H1 (cell line): ENCODE measurements around the gene CD247. TPM values are rescaled to one million over a fixed set of nuclear protein-coding genes. Genes with fewer than 3 reads are reported as not detected.
A peak's percentile ranks its signal among the peaks of the same experiment; 100 is the strongest.

Experiments used
- CTCF ChIA-PET: fragments of 300-600 bp; sonication (Branson Sonifier 250); formaldehyde crosslinking; loops from one replicate; lab custom pipeline; 2021; ENCODE audit not compliant: partially characterized antibody; lab: Charles Lee
- POLR2A ChIA-PET: fragments of 300-600 bp; sonication (Branson Sonifier 250); formaldehyde crosslinking; loops from one replicate; lab custom pipeline; 2021; ENCODE audit warnings: inconsistent platforms; ENCODE audit not compliant: partially characterized antibody; lab: Charles Lee
- DNase-seq, 2 experiments: peaks; one replicate each; pipeline versions ENCODE4 v3.0.0 to v3.0.0-alpha.2; 2010 to 2022; ENCODE audit warnings: low spot score in 2 of 2, low read depth in 1 of 2, mixed read lengths in 1 of 2
- FAIRE-seq: peaks from 2 replicates; lab custom pipeline; 2011; peaks lifted over from hg19 to GRCh38; lab: Jason Lieb, UNC
- H2AFZ ChIP-seq: 2 replicates; pipeline ENCODE4 v1.8.1; 2012; ENCODE audit warnings: low read length, inconsistent platforms
- H2AK5ac ChIP-seq: 2 replicates; pipeline ENCODE4 v1.6.1; 2013; ENCODE audit warnings: low read depth, low read length
- H2BK120ac ChIP-seq: replicated peaks from 2 replicates; pipeline ENCODE3; 2013; ENCODE audit warnings: low read depth, low read length, inconsistent platforms
- H2BK12ac ChIP-seq: 2 replicates; pipeline ENCODE4 v1.6.1; 2013; ENCODE audit warnings: low read depth, low read length
- H2BK15ac ChIP-seq: 2 replicates; pipeline ENCODE4 v1.6.1; 2013; ENCODE audit warnings: low read length
- H2BK20ac ChIP-seq: 2 replicates; pipeline ENCODE4 v1.6.1; 2013; ENCODE audit warnings: low read length
- H2BK5ac ChIP-seq: 2 replicates; pipeline ENCODE4 v1.6.1; 2013; ENCODE audit warnings: low read depth, low read length
- H3K14ac ChIP-seq: 2 replicates; pipeline ENCODE4 v1.6.1; 2013; ENCODE audit warnings: inconsistent platforms; ENCODE audit not compliant: insufficient read length
- H3K18ac ChIP-seq: 2 replicates; pipeline ENCODE4 v1.6.1; 2013; ENCODE audit warnings: low read length; ENCODE audit errors: extremely low read depth
- H3K23ac ChIP-seq: 2 replicates; pipeline ENCODE4 v1.6.1; 2013; ENCODE audit warnings: inconsistent platforms; ENCODE audit not compliant: insufficient read length
- H3K23me2 ChIP-seq: 2 replicates; pipeline ENCODE4 v1.6.1; 2013; ENCODE audit warnings: low read depth, low read length
- H3K27ac ChIP-seq: 2 replicates; pipeline ENCODE4 v1.6.1; 2011; ENCODE audit warnings: low read depth, low read length, inconsistent platforms
- H3K27me3 ChIP-seq, 4 experiments: replicated peaks in 1 of 4; 1 replicate in 1 of 4; 2 replicates in 3 of 4; pipeline versions ENCODE4 v1.6.1 to v1.8.1; 2011 to 2013; ENCODE audit warnings: low read length in 3 of 4, mild to moderate bottlenecking in 3 of 4, inconsistent platforms in 2 of 4, mixed read lengths in 2 of 4, moderate library complexity in 1 of 4; ENCODE audit not compliant: control insufficient read depth in 3 of 4, insufficient read depth in 3 of 4; ENCODE audit errors: extremely low read depth in 1 of 4
- H3K36me3 ChIP-seq, 4 experiments: 2 replicates each; pipeline versions ENCODE4 v1.6.1 to v1.8.1; 2011 to 2013; ENCODE audit warnings: mild to moderate bottlenecking in 4 of 4, low read length in 3 of 4, moderate library complexity in 2 of 4, control low read depth in 1 of 4, inconsistent platforms in 1 of 4; ENCODE audit not compliant: insufficient read depth in 4 of 4, control insufficient read depth in 2 of 4
- H3K4ac ChIP-seq: replicated peaks from 2 replicates; pipeline ENCODE3; 2013; ENCODE audit warnings: low read length, low read depth, mixed read lengths, inconsistent platforms; ENCODE audit not compliant: insufficient read length
- H3K4me1 ChIP-seq, 4 experiments: replicated peaks in 1 of 4; 1 replicate in 1 of 4; 2 replicates in 3 of 4; pipeline versions ENCODE4 v1.6.1 to v1.8.1; 2011 to 2013; ENCODE audit warnings: low read length in 3 of 4, inconsistent platforms in 2 of 4, mixed read lengths in 1 of 4; ENCODE audit not compliant: insufficient read depth in 4 of 4, control insufficient read depth in 3 of 4
- H3K4me2 ChIP-seq, 2 experiments: 2 replicates each; pipeline versions ENCODE4 v1.6.1 to v1.8.1; 2011 to 2013; ENCODE audit warnings: low read depth in 2 of 2, low read length in 2 of 2, control low read depth in 1 of 2, inconsistent platforms in 1 of 2, mild to moderate bottlenecking in 1 of 2; ENCODE audit not compliant: insufficient read depth in 1 of 2
- H3K4me3 ChIP-seq, 4 experiments: fragments of 200-600, 300-600 bp in 1 of 4; sonication (generic), shearing (Covaris generic), sonication (Bioruptor Twin) in 1 of 4; 2 replicates each; pipeline versions ENCODE4 v1.5.1 to v1.8.1; 2011 to 2016; ENCODE audit warnings: low read length in 4 of 4, low read depth in 3 of 4, control low read depth in 2 of 4, inconsistent platforms in 2 of 4, mild to moderate bottlenecking in 2 of 4, mixed read lengths in 1 of 4, moderate library complexity in 1 of 4; ENCODE audit not compliant: insufficient read depth in 2 of 4; ENCODE audit errors: extremely low read depth in 1 of 4
- H3K56ac ChIP-seq: replicated peaks from 2 replicates; pipeline ENCODE3; 2013; ENCODE audit warnings: low read depth, mild to moderate bottlenecking, mixed read lengths, low read length, inconsistent platforms; ENCODE audit not compliant: insufficient read length
- H3K79me1 ChIP-seq: 2 replicates; pipeline ENCODE4 v1.6.1; 2013; ENCODE audit warnings: low read depth, low read length, control low read depth
- H3K79me2 ChIP-seq, 2 experiments: 2 replicates each; pipeline versions ENCODE4 v1.6.1 to v1.8.1; 2012 to 2013; ENCODE audit warnings: low read length in 2 of 2, mild to moderate bottlenecking in 2 of 2, inconsistent platforms in 1 of 2; ENCODE audit not compliant: insufficient read depth in 2 of 2, control insufficient read depth in 1 of 2
- H3K9ac ChIP-seq, 4 experiments: replicated peaks in 1 of 4; 1 replicate in 1 of 4; 2 replicates in 3 of 4; pipeline versions ENCODE4 v1.6.1 to v1.8.1; 2011 to 2013; ENCODE audit warnings: low read depth in 3 of 4, low read length in 3 of 4, control low read depth in 2 of 4, mild to moderate bottlenecking in 2 of 4, moderate library complexity in 2 of 4, inconsistent platforms in 1 of 4; ENCODE audit errors: extremely low read depth in 1 of 4
- H3K9me3 ChIP-seq, 2 experiments: 2 replicates each; pipeline versions ENCODE4 v1.6.1 to v1.8.1; 2012 to 2013; ENCODE audit warnings: mild to moderate bottlenecking in 2 of 2, moderate library complexity in 2 of 2, control low read depth in 1 of 2, inconsistent platforms in 1 of 2, low read depth in 1 of 2, low read length in 1 of 2, mixed read lengths in 1 of 2; ENCODE audit not compliant: insufficient read depth in 2 of 2
- H4K20me1 ChIP-seq, 2 experiments: replicated peaks in 1 of 2; 2 replicates each; pipeline versions ENCODE3 to v1.8.1; 2011 to 2013; ENCODE audit warnings: inconsistent platforms in 2 of 2, low read length in 2 of 2, mild to moderate bottlenecking in 1 of 2; ENCODE audit not compliant: insufficient read depth in 2 of 2, control insufficient read depth in 1 of 2
- H4K5ac ChIP-seq: 2 replicates; pipeline ENCODE4 v1.6.1; 2013; ENCODE audit warnings: low read length, low read depth, mixed read lengths, inconsistent platforms; ENCODE audit not compliant: insufficient read length
- H4K8ac ChIP-seq: 2 replicates; pipeline ENCODE4 v1.8.0; 2013; ENCODE audit warnings: mild to moderate bottlenecking, moderate library complexity, low read length, inconsistent platforms; ENCODE audit not compliant: insufficient read depth; ENCODE audit errors: extremely low read depth
- H4K91ac ChIP-seq: replicated peaks from 2 replicates; pipeline ENCODE3; 2013; ENCODE audit warnings: low read length, mixed read lengths, inconsistent platforms; ENCODE audit not compliant: insufficient read length
- EZH2 ChIP-seq: fragments of 200-600 bp; sonication (generic); IDR thresholded peaks from 2 replicates; pipeline ENCODE4 v1.7.1; 2012; ENCODE audit warnings: low read depth, mild to moderate bottlenecking, moderate library complexity, low read length, inconsistent platforms; ENCODE audit not compliant: severe bottlenecking
- POU5F1 ChIP-seq: IDR thresholded peaks from 2 replicates; pipeline ENCODE4 v1.6.1; 2011; ENCODE audit warnings: low read depth, mild to moderate bottlenecking, low read length, moderate library complexity
- WGBS, 2 experiments: shearing (Covaris generic) in 1 of 2; methylation state at CpG; one replicate each; pipeline versions ENCODE4 v1.1.6 to v1.1.7; 2013 to 2015; ENCODE audit warnings: low lambda C conversion rate in 2 of 2, mixed read lengths in 2 of 2, inconsistent platforms in 1 of 2, low coverage in 1 of 2, missing lambda C conversion rate in 1 of 2; ENCODE audit not compliant: insufficient replicate concordance in 2 of 2, insufficient coverage in 1 of 2, insufficient read length in 1 of 2; ENCODE audit errors: extremely low coverage in 1 of 2, missing lambda C conversion rate in 1 of 2; 5-methylcytosine and 5-hydroxymethylcytosine counted together
- polyA plus RNA-seq, 7 experiments: library from polyadenylated mRNA; depleted of rRNA in 3 of 7; stranded (reverse) in 5 of 7; unstranded in 2 of 7; fragments of >200 nt in 5 of 7; fragments of 200-250 nt in 2 of 7; gene quantifications; 1 replicate in 5 of 7; 2 replicates in 1 of 7; 4 replicates in 1 of 7; pipeline versions ENCODE4 v1.2.1 to v1.2.3, GENCODE V29; 2011 to 2013; ENCODE audit warnings: missing spikeins in 2 of 7, mixed read lengths in 2 of 7
- total RNA-seq: library from RNA; stranded (reverse); fragmentation: NEBNext Ultra II Directional; extraction: Animal tissue kit (Norgen Biotek cat#: 25700); gene quantifications from 2 replicates; pipeline ENCODE4 v1.2.1, GENCODE V29; 2021

The CD247 gene
- total and polyA plus RNA-seq, 2 of the 8 experiments (the other 6 are each of a cell fraction or from before 2014, with no cell fraction given) = 2.0 to 2.2 TPM

GRCh38 chr1:167442854-167443565, 75.3 kb downstream of the CD247 start:
- CTCF ChIA-PET = interaction anchor here (0.6 to 8.4 kb wide), 34 partner anchors 7 to 563 kb away, joined by 3 to 74 read pairs (median 4); no protein-coding TSS in a partner anchor
- Histone ChIP-seq H3K36me3 (no peaks in the 10 kb centered on the region), H3K23me2 (peaks cover 7% of the 10 kb centered on the region; the same call in 1 of the 2 replicates), H3K4me3 (no peak overlapping the region), H3K79me1 (no peaks in the 10 kb centered on the region), H3K79me2 (no peaks in the 10 kb centered on the region), H3K9me3 (no peaks in the 10 kb centered on the region), H3K27ac (no peak overlapping the region), H2AK5ac (peak overlapping the region; percentile 48; the same call in 1 of the 2 replicates), H4K20me1 (no peaks in the 10 kb centered on the region), H2BK120ac (no peak overlapping the region), H3K27me3 (peaks cover 3 to 34% (median 26%) of the 10 kb centered on the region in 4 experiments), H4K5ac (no peak overlapping the region), H3K23ac (no peak overlapping the region), H2AFZ (no peak overlapping the region), H3K56ac (no peak overlapping the region), H3K14ac (no peak overlapping the region), H3K9ac (no peak overlapping the region), H4K8ac (no peak overlapping the region), H2BK5ac (no peak overlapping the region), H2BK20ac (0 out of 2 replicates have a peak overlapping the region, but pooled peaks have one; percentile 41), H3K4ac (no peak overlapping the region), H2BK15ac (0 out of 2 replicates have a peak overlapping the region, but pooled peaks have one; percentile 11), H3K18ac (no peak overlapping the region), H3K4me1 (peaks cover 4 to 11% (median 6%) of the 10 kb centered on the region in 4 experiments; a peak in 6 of 7 replicates), H3K4me2 (no peak overlapping the region), H4K91ac (no peak overlapping the region), H2BK12ac (no peak overlapping the region)
- POLR2A ChIA-PET = interaction anchor here (1.0 kb wide), 1 partner anchor 96 kb away, joined by 3 read pairs; no protein-coding TSS in a partner anchor
- WGBS, 2 experiments = 93% methylated on average over 9 of the region's 9 CpGs; no CpG with 5 or more reads in 1 of the 2 experiments
- peak in 1 of 2 experiments; percentile 29 for DNase-seq
- FAIRE-seq = no peak
- TF ChIP-seq EZH2 (no peak), POU5F1 (no peak)
